Cerebellar cortex (tissue), 1 donor: Measurements from ENCODE around the gene DGCR6L.
A peak's percentile ranks its signal among the peaks of the same experiment; 100 is the strongest.
"Not testable (repeated sequence)": the region's sequence is repeated elsewhere in the genome, so short reads cannot be mapped to it uniquely, and the experiment has no call there.

Experiments
- DNase-seq: peaks from one replicate; pipeline ENCODE4 v3.0.0-alpha.2; 2015; ENCODE audit warnings: low spot score

DGCR6L gene

DNA sequence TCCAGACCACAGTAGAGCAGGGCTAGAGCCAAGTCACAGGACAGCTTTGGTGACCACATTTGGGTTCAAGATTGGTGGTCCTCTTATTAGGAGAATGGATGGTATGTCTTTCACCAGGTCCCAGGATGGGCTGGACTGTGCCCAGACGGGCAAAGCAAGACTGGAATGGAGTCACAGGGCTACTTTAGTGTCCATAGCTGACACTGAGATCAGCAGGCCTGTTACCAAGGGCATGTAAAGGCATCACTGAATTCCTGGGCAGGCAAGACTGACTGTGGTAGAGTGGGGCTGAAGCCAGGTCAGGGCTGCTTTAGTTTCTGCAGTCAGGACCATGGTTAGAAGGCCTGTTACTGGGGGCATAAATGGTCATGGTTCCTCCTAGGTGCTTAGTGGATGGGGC lies 6.1 kb upstream of the DGCR6L start:
- DNase-seq, result not testable (repeated sequence)

DNA sequence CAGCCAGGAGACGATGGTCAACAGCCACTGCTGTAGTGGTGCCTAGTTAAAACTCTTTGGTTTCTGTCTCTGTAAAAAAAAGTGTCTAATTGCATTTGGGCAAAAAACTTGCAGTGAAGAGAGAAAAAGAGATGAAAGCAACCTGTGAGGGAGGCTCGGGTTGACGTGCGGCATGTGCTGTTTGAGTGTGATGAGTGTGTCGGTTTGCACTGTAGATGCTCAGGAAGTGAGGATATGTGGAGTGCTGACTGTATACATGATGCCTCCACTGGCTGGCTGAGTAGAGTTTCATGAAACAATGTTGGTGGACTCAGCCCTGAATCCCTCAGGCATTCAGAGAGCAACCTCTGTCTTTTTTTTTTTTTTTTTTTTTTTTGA lies 4.3 kb upstream of the DGCR6L start:
- no peak for DNase-seq

DNA sequence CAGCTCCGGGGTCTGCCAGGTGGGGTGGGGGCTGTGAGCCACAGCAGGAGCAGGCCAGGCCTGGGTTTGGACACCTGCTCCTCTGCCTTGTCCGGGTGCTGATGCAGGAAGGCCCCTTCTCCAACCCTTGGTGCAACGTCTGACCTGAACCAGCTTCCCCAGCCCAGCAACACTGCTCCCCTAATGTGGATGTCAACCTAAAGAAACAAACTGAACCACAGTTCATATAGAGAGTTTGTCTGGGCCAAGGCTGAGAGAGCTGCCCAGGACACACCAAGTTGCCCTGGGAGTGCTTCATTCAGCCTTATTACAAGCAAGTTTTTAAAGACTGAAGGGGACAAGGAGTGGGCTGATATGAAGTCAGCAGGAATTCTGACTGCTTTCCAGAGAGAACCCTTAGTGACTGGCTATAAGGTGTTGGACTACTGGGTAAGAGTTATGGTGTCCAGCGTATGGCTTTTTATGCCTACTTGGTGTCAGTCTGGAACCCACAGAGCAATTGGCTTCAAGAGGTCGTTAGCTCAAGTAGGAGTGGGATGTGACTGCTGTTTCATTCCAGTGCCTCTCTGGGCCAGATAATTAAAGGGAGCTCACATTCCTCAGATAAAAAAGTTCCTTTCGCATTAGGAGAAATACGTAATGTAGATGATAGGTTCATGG lies 1.8 kb upstream of the DGCR6L start:
- not testable (repeated sequence) for DNase-seq

DNA sequence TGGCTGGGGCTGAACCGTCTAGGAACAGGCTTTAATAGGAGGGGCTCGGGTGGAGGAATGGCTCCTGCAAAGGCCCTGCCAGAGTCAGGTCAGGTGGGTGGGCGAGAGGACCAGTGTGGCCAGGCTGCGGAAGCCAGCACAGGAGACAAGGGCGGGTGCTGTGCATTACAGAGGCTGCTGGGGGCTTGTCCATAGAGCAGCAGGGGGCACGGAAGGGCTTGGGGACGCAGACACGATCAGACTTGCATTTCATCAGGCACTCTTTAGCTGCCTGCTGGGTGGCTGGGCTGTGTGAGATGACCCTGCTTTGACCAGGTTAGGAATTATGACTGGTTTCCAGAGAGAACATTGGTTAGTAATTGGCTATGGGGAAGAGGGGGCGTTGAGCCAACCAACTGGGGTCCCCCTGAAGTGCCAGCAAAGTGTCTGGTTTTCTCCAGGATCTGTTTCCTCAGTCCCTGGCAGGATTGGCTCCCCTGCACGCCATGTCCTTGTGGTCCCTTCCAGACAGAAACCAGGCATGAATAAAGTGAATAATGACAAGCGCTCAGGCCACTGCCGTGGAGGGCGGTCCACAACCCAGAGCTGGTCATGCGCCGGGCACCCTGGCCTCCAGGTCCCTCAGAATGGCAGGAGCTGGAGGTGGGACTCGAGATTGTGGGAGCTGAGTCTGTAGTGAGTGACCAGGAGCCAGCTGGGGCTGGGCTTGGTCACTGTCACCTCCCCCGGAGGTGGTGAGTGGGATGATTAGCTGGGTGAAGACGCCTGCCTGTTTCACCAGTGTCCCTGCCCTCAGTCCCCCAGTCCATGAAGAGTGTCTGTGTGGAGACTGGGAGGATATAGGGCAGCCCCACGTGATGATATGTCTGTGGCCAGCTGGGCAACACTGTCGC lies 1.0 kb upstream of the DGCR6L start:
- not testable (repeated sequence) for DNase-seq

GRCh38 chr22:20319041-20319744 lies 667 bp downstream of the DGCR6L start:
- peak; percentile 35 for DNase-seq

DNA sequence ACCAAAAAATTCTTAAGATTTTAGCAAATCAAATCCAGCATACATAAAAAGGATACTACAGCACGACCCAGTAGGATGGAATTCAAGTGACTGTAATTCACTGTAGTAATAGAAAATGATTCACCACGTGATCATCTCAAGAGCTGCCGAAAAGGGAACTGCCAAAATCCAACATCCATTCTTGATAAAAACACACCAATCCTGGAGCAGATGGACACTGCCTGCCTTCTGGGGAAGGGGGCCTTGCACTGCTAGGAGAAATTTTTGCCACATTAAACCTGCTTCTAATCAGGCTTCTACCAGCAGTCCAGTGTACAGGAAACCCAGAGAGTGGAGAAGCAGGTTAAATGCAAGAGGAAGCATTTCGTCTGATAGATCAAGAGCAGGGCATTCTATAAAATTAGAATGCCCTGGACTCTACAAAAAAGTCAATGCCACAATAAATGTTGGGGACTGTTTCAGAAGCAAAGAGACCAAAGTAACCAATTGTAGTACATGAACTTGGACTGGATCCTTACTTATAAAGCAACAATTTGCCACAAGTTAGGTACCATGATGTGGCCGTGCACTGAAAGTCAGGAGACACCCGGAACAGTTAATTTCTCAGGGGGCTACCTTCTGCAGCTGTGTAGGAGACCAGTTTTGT lies 1.7 kb downstream of the DGCR6L start:
- DNase-seq, result not testable (repeated sequence)

- DNase-seq, result not testable (repeated sequence)
These were observed 2.3 kb downstream of the DGCR6L start for GRCh38 chr22:20317402-20318042.

GRCh38 chr22:20316844-20317401 lies 2.9 kb downstream of the DGCR6L start:
- DNase-seq, result no peak

DNA sequence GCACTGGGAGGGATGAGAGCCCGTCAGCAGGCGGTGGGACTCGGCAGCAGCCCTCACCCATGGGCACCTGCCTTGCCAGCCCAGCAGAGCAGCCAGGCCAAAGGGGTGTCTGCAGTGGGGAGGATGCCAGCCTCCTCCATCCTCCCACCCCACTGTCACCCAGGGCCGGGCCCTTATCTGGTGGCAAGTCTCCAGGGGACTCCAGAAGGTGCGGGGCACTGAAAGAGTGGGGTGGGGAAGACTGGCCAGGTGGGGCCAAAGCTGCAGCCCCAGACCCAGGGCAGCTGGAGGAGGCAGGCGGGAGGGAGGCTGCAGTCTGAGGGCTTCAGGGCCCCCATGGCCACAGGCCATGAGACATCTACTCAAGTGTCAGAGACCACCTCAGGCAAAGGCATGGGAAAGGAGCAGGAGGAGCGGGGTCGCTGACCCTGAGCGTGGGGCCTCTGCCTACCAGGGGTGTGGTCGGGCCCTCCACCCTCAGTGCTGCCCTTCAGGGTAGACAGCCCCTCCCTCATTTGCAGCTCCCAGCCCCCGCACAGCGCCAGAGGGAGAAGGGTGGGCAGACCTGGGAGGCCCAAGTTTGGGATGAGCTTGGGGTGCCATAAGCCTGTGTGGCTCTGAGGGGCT lies 3.5 kb downstream of the DGCR6L start:
- DNase-seq, result no peak

- no peak for DNase-seq
These were observed 4.3 kb downstream of the DGCR6L start for GRCh38 chr22:20315337-20316216.

DNA sequence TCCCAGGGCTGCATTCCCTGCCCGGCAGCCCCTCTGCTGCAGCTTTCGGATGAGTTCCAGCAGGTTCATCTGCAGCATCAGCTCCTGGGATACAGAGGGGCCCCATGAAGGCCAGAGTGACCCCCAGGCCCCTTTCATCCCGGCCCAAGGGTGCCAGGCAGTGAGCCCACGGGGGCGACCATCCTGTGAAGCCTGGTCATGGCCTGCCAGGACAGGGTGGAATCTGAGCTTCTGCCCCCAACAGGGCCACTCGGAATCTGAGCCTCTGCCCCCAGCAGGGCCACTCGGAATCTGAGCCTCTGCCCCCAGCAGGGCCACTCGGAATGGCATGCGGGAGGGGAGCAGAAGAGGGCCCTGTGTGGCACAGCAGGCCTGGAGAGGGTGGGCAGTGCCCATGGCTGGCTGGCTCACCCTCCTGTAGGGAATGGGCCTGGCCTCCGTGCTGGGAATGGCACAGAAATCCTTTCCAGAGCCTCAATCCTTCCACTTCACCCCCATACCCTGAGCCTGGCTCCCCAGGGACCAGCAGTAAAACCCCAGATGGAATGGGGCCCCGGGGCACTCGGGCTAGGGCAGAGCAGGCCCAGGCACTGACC lies 5.0 kb downstream of the DGCR6L start:
- not testable (repeated sequence) for DNase-seq

DNA sequence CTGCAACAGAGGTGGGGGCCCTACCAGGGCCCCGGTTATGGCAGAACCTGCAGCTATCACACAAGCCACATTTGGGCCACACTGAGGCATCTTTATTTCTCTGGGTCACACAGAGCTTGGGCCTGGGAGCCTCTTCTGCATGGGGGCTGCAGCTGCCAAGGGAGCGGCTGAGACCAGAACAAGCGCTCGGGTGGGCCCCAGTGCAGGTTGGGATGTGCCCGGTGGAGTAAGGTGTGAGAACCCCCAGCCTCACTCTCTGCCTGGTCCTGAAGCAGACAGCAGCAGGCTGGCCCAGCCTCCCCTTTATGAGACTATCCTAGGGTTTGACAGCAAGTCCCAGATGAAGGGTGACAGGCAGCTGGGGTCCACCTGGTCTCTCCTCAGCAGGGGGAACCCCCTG lies 5.7 kb downstream of the DGCR6L start:
- DNase-seq, result not testable (repeated sequence)

GRCh38 chr22:20313306-20314077 lies 6.4 kb downstream of the DGCR6L start:
- not testable (repeated sequence) for DNase-seq

GRCh38 chr22:20312396-20313191 lies 7.3 kb downstream of the DGCR6L start:
- no peak for DNase-seq

DNA sequence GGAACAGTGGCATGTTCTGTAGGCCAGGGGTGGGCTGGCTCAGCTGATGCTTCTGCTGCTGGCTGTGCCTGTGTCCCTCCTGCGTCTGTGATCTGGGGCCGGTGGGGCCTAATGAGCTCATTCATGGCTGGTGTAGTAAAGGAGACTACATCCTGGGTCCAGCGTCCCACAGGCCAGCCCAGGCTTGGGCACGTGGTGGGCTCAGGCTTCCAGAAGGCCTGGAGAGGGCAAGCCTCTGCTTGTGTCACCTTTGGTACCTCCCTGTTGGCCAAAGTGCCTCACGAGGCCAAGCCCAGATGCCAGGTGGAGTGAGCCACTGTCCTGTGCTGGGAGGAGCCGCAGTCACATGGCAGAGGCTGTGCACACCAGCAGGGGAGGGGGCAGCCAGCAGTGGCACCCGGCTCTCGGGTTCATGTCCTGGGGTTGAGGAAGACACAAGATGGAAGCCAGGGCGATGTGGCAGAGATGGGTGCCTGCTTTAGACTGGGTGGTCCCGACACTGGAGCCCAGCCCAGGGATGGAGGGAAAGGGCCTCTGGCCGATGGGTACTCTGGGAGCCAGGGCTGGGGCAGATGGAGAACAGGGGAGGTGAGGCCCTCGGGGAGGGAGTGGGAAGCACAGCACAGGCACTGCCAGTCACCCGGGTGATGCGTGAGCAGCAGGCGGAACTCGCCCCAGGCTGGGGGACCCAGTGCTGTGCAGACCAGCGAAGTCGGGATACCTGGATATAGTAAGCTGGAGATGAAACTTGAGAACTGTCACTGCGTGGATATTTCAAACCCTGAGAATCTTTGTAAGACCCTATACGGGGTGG lies 8.4 kb downstream of the DGCR6L start:
- not testable (repeated sequence) for DNase-seq

GRCh38 chr22:20310773-20311172 lies 9.1 kb downstream of the DGCR6L start:
- not testable (repeated sequence) for DNase-seq

DNA sequence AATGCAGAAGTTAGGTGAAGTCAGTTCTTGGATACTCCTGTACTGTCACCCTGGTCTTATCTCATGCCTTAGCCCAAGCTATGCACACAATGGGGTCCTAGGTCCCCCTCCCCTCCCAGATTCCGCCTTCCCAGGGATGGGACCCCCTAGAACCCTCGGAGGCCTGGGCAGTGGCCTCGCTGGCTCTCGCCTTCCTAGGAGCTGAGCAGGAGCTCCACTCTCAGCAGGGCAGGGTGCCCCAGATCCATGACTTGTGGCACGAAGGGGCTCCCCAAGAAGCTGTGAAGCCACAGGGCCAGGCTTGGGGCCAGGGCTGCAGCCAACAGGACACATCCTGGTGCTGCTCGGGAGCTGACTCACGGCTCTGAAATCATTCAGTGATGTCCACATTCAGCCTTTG lies 9.7 kb downstream of the DGCR6L start:
- not testable (repeated sequence) for DNase-seq
